Upper lobe of right lung (tissue), 1 donor: ENCODE measurements around the gene CDC42EP3. TPM values are rescaled to one million over a fixed set of nuclear protein-coding genes. Genes with fewer than 3 reads are reported as not detected.

Source experiments
- ATAC-seq: fragments of 200-7000 bp; cut with Tn5 transposase; one replicate; pipeline ENCODE4 v1.9.1; 2020; ENCODE audit warnings: mild to moderate bottlenecking, moderate library complexity
- DNase-seq: peaks from one replicate; pipeline ENCODE4 v3.0.0-alpha.2; 2020
- H3K27ac ChIP-seq: fragments of 200-600 bp; one replicate; pipeline ENCODE4 v1.8.0; 2022
- H3K27me3 ChIP-seq: fragments of 200-600 bp; one replicate; pipeline ENCODE4 v1.8.0; 2022; ENCODE audit warnings: mild to moderate bottlenecking
- H3K36me3 ChIP-seq: fragments of 200-600 bp; one replicate; pipeline ENCODE4 v1.8.0; 2022
- H3K4me1 ChIP-seq: fragments of 200-600 bp; one replicate; pipeline ENCODE4 v1.8.0; 2022
- H3K4me3 ChIP-seq: fragments of 200-600 bp; one replicate; pipeline ENCODE4 v1.8.0; 2022; ENCODE audit warnings: mild to moderate bottlenecking
- H3K9me3 ChIP-seq: fragments of 200-600 bp; one replicate; pipeline ENCODE4 v1.8.0; 2022
- intact Hi-C: fragments of 100-400 bp; cut with DNase I; formaldehyde crosslinking; loops from one replicate; pipeline ENCODE4 v1.11.0; 2022
- total RNA-seq: library from RNA; stranded (reverse); fragmentation: NEBNext Ultra II Directional; extraction: Animal tissue kit (Norgen Biotek cat#: 25700); gene quantifications from one replicate; pipeline ENCODE4 v1.2.1, GENCODE V29; 2021
- TF ChIP-seq, protein P1 (sequence below): fragments of 200-600 bp; IDR thresholded peaks from one replicate; pipeline ENCODE4 v1.8.0; 2022; ENCODE audit warnings: antibody characterized with exemption
- donor health status: DM: no; HTN: yes; CAD: no; lungs with severe emphysema.

CDC42EP3 gene
- total RNA-seq, 1 donor from 2014 or later: 71.1 TPM

DNA sequence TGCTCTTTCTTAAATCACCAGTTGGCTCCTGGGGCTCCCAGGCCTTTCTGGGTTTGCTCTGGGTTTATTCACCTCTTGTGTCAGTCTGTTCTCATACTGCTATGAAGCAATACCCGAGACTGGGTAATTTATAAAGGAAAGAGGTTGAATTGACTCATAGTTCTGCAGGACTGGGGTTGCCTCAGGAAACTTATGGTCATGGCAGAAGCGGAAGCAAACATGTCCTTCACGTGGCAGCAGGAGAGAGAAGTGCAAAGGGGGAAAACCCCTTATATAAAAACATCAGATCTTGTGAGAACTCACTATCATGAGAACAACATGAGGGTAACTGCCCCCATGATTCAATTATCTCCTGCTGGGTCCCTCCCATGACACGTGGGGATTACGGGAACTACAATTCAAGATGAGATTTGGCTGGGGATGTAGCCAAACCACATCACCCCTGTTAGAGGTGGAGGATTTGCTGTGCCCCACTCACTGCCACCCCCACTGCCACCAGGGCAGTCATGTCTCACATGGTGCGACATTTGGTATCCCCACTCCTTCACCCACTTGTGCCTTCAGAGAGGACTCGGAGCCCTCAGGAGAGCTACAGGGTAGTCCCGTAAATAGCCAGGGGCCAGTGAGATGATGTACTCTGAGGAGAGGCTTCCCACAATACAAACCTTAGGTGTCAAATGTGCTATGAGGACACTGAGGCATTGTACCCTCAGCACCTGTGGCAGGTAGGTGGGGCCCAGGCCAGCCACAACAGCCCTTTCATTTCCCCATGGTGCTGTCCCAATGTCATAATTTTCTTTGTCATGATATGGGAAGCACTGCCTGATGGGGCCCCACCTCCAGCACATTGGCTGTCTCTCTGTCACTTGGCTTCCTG, 35.7 kb downstream of the CDC42EP3 start:
- H3K9me3 ChIP-seq: no peaks in the 10 kb centered on the region
- peaks cover 8% of the 10 kb centered on the region for H3K4me1 ChIP-seq
- ATAC-seq (peak; percentile 87), DNase-seq (peak; percentile 67)
- intact Hi-C loops: no loop called here
- H3K4me3 ChIP-seq: no peak overlapping the region
- H3K27me3 ChIP-seq: no peaks in the 10 kb centered on the region
- no peaks in the 10 kb centered on the region for H3K36me3 ChIP-seq
- TF ChIP-seq, protein P1, sequence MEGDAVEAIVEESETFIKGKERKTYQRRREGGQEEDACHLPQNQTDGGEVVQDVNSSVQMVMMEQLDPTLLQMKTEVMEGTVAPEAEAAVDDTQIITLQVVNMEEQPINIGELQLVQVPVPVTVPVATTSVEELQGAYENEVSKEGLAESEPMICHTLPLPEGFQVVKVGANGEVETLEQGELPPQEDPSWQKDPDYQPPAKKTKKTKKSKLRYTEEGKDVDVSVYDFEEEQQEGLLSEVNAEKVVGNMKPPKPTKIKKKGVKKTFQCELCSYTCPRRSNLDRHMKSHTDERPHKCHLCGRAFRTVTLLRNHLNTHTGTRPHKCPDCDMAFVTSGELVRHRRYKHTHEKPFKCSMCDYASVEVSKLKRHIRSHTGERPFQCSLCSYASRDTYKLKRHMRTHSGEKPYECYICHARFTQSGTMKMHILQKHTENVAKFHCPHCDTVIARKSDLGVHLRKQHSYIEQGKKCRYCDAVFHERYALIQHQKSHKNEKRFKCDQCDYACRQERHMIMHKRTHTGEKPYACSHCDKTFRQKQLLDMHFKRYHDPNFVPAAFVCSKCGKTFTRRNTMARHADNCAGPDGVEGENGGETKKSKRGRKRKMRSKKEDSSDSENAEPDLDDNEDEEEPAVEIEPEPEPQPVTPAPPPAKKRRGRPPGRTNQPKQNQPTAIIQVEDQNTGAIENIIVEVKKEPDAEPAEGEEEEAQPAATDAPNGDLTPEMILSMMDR: no peak
- H3K27ac ChIP-seq: peak overlapping the region; percentile 28

GRCh38 chr2:37634914-37635503, 36.4 kb downstream of the CDC42EP3 start:
- Histone ChIP-seq H3K27me3 (no peaks in the 10 kb centered on the region), H3K36me3 (no peaks in the 10 kb centered on the region), H3K27ac (peak overlapping the region; percentile 19), H3K4me1 (peaks cover 8% of the 10 kb centered on the region), H3K4me3 (no peak overlapping the region), H3K9me3 (no peaks in the 10 kb centered on the region)
- TF ChIP-seq, protein P1: no peak
- DNase-seq: no peak
- no peak for ATAC-seq
- intact Hi-C loops: no loop called here

DNA sequence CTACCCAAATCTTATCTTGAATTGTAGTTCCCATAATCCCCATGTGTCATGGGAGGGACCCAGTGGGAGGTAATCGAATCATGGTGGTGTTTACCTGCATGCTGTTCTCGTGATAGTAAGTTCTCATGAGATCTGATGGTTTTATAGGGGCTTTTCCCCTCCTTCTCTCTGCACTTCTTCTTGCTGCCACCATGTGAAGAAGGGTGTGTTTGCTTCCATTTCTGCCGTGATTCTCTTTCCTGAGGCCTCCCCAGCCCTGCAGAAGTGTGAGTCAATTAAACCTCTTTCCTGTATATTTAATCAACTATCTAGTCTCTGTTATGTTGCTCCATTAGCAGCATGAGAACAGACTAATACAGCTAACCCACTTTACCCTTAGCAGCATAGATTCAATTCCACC, 37.6 kb downstream of the CDC42EP3 start:
- no peak for DNase-seq
- Histone ChIP-seq H3K9me3 (no peaks in the 10 kb centered on the region), H3K4me3 (no peak overlapping the region), H3K36me3 (no peaks in the 10 kb centered on the region), H3K27me3 (no peaks in the 10 kb centered on the region), H3K27ac (no peak overlapping the region), H3K4me1 (peaks cover 8% of the 10 kb centered on the region)
- intact Hi-C loops: no loop called here
- no peak for ATAC-seq
- TF ChIP-seq, protein P1: no peak

- Histone ChIP-seq H3K27ac (no peak overlapping the region), H3K27me3 (no peaks in the 10 kb centered on the region), H3K4me1 (peaks cover 8% of the 10 kb centered on the region), H3K36me3 (no peaks in the 10 kb centered on the region), H3K9me3 (no peaks in the 10 kb centered on the region), H3K4me3 (no peak overlapping the region)
- ATAC-seq (no peak), DNase-seq (no peak)
- TF ChIP-seq, protein P1: no peak
- intact Hi-C loops: no loop called here
Measured at GRCh38 chr2:37633234-37633633, 38.2 kb downstream of the CDC42EP3 start.

- no peak for DNase-seq
- H3K27me3 ChIP-seq: no peaks in the 10 kb centered on the region
- no peak overlapping the region for H3K4me3 ChIP-seq
- intact Hi-C loops: no loop called here
- peaks cover 8% of the 10 kb centered on the region for H3K4me1 ChIP-seq
- ATAC-seq: no peak
- H3K9me3 ChIP-seq: no peaks in the 10 kb centered on the region
- H3K27ac ChIP-seq: no peak overlapping the region
- TF ChIP-seq, protein P1: no peak
- H3K36me3 ChIP-seq: no peaks in the 10 kb centered on the region
Measured at GRCh38 chr2:37632310-37632709, 39.1 kb downstream of the CDC42EP3 start.
